Mesothelial cell of epicardium (in vitro differentiated cells): ENCODE data around the gene RTN4. TPM values are rescaled to one million over a fixed set of nuclear protein-coding genes. Genes with fewer than 3 reads are reported as not detected.

Source experiments
- DNase-seq, 2 experiments: peaks; one replicate each; pipeline ENCODE4 v3.0.0; 2021; ENCODE audit warnings: low spot score in 2 of 2; ENCODE audit not compliant: unreplicated experiment in 2 of 2
- H3K27ac Mint-ChIP-seq: 2 replicates; pipeline ENCODE4 v1.8.0; 2021; ENCODE audit warnings: mixed read lengths
- H3K27me3 Mint-ChIP-seq: 2 replicates; pipeline ENCODE4 v1.8.0; 2021; ENCODE audit warnings: low read depth, mixed read lengths
- H3K36me3 Mint-ChIP-seq: 2 replicates; pipeline ENCODE4 v1.8.0; 2021; ENCODE audit warnings: mixed read lengths
- H3K4me1 Mint-ChIP-seq: 2 replicates; pipeline ENCODE4 v1.8.0; 2021; ENCODE audit warnings: mixed read lengths
- H3K4me3 Mint-ChIP-seq: 2 replicates; pipeline ENCODE4 v1.8.0; 2021; ENCODE audit warnings: mild to moderate bottlenecking, moderate library complexity, mixed read lengths
- H3K9me3 Mint-ChIP-seq: 2 replicates; pipeline ENCODE4 v1.8.0; 2021; ENCODE audit warnings: mixed read lengths
- CTCF ChIP-seq: fragments of 200-600 bp; sonication (generic); IDR thresholded peaks from one replicate; pipeline ENCODE4 v1.5.0; 2021; ENCODE audit warnings: antibody characterized with exemption; ENCODE audit not compliant: unreplicated experiment
- total RNA-seq: library from RNA; stranded (reverse); gene quantifications from 3 replicates; pipeline ENCODE4 v1.2.1, GENCODE V29; 2021

RTN4 gene
- total RNA-seq, 1 donor from 2014 or later = 178 TPM

- Mint-ChIP-seq H3K4me1 (peaks cover 5% of the 10 kb centered on the region), H3K27me3 (no peaks in the 10 kb centered on the region), H3K4me3 (no peak overlapping the region), H3K27ac (no peak overlapping the region), H3K9me3 (peaks cover 26% of the 10 kb centered on the region), H3K36me3 (peaks cover 34% of the 10 kb centered on the region)
- TF ChIP-seq CTCF = no peak
- no peak for DNase-seq
Observed at GRCh38 chr2:55019526-55020258, 30.6 kb downstream of the RTN4 start.

- no peak for TF ChIP-seq CTCF
- Mint-ChIP-seq H3K4me1 (peaks cover 10% of the 10 kb centered on the region), H3K4me3 (no peak overlapping the region)
Observed at GRCh38 chr2:55018619-55019018, 31.6 kb downstream of the RTN4 start.

GRCh38 chr2:55017880-55018279, 32.4 kb downstream of the RTN4 start:
- Mint-ChIP-seq H3K27me3 (no peaks in the 10 kb centered on the region), H3K36me3 (peaks cover 34% of the 10 kb centered on the region), H3K4me3 (no peak overlapping the region), H3K9me3 (peaks cover 26% of the 10 kb centered on the region), H3K27ac (peak overlapping the region; percentile 32), H3K4me1 (peaks cover 18% of the 10 kb centered on the region)
- DNase-seq = no peak
- TF ChIP-seq CTCF = no peak

More at GRCh38 chr2:55018619-55019018, 31.6 kb downstream of the RTN4 start:
- Mint-ChIP-seq H3K27me3 (no peaks in the 10 kb centered on the region), H3K36me3 (peaks cover 34% of the 10 kb centered on the region), H3K27ac (no peak overlapping the region), H3K9me3 (peaks cover 26% of the 10 kb centered on the region)
- DNase-seq = no peak

GRCh38 chr2:55017428-55017827, 32.8 kb downstream of the RTN4 start:
- H3K27me3 Mint-ChIP-seq = no peaks in the 10 kb centered on the region
- peaks cover 22% of the 10 kb centered on the region for H3K4me1 Mint-ChIP-seq
- no peak for DNase-seq
- H3K27ac Mint-ChIP-seq = no peak overlapping the region
- peaks cover 34% of the 10 kb centered on the region for H3K36me3 Mint-ChIP-seq
- peaks cover 26% of the 10 kb centered on the region for H3K9me3 Mint-ChIP-seq
- H3K4me3 Mint-ChIP-seq = no peak overlapping the region
- TF ChIP-seq CTCF = no peak

- Mint-ChIP-seq H3K4me1 (peaks cover 38% of the 10 kb centered on the region), H3K27ac (peak overlapping the region; percentile 76), H3K27me3 (no peaks in the 10 kb centered on the region), H3K9me3 (peaks cover 21% of the 10 kb centered on the region), H3K4me3 (no peak overlapping the region), H3K36me3 (peaks cover 29% of the 10 kb centered on the region)
- no peak for TF ChIP-seq CTCF
- no peak for DNase-seq
Observed at GRCh38 chr2:55014962-55015939, 35.0 kb downstream of the RTN4 start.
